Measurements from ENCODE around the gene SNTA1. TPM values are rescaled to one million over a fixed set of nuclear protein-coding genes. Genes with fewer than 3 reads are reported as not detected.

The SNTA1 gene
- total RNA-seq, 1 experiment from 2014 or later, result 14.6 TPM

DNA sequence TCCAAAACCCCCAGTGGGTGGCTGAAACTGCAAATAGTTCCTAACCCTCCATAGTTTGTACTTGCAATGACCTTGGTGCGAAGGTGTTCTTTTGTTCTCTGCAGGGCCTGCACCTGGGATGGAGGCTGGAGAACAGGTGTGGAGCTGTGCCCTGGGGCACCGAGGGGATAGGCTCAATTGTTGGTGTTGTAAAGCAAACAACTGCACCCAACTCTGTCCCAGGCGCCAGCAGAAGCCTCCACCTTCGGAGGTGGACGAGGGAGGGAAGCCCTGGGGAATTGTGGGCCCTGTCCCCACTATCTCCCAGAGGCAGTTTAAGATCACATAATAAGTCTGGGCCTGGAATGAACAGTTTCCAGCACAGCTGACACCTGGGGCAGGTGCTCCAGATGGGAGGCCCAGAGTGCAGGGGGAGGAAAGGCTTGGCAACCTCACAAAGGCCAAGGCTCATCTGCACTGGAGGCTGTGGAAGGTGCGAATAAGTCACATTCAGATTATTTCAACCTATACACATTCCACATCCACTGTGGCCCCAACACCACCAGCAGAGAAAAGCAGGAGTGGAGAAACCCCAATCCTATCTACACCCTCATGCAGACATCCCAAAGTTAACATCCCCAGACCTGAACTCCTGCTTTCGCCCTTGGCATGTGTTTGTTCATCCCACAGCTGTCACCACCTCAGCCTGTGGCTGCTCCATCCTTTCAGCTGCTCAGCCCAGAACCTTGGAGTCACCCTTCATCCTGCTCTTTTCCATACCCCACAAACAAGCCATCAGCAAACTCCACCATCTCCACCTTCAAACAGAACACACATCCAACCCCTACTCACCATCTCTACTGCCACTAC lies 34.0 kb upstream of the SNTA1 start:
- intact Hi-C loops (cut with micrococcal nuclease), result no loop called here
- no peak overlapping the region for H3K4me2 ChIP-seq (ENCODE audit: low read length)
- ChIA-PET RAD21 (ENCODE audit: low non-redundant PET in 1 of 2, low total read pairs in 2 of 2, uncharacterized antibody in 2 of 2, unreplicated experiment in 2 of 2) (no interaction called here), POLR2A (no interaction called here), CTCF (no interaction called here)
- H3K36me3 ChIP-seq (ENCODE audit: control insufficient read depth in 1 of 2, insufficient read depth in 2 of 2, low read length in 2 of 2), result no peaks in the 10 kb centered on the region
- H3K4me1 ChIP-seq (ENCODE audit: control insufficient read depth in 1 of 2, insufficient read depth in 2 of 2, low read length in 2 of 2), result no peaks in the 10 kb centered on the region
- H3K4me3 ChIP-seq (replicated peaks in 1 of 2; ENCODE audit: low read depth in 1 of 2, low read length in 2 of 2), result no peak overlapping the region
- DNase-seq (ENCODE audit: low read depth, low spot score), result no peak
- no peaks in the 10 kb centered on the region for H3K9me3 ChIP-seq (ENCODE audit: control insufficient read depth in 1 of 2, insufficient read depth in 1 of 2, low read depth in 1 of 2, low read length in 2 of 2)
- H3K9me2 ChIP-seq (ENCODE audit: insufficient read depth), result no peaks in the 10 kb centered on the region
- no peak overlapping the region for H3K27ac ChIP-seq (ENCODE audit: low read depth, low read length)
- H4K20me1 ChIP-seq (ENCODE audit: insufficient read depth), result no peaks in the 10 kb centered on the region
- no peak for TF ChIP-seq YY1 (IDR thresholded peaks at IDR 0.05; ENCODE audit: extremely low read depth, insufficient replicate concordance, low read depth, low read length)
- TF ChIP-seq RAD21 (IDR thresholded peaks at IDR 0.05; ENCODE audit: low read depth), result no peak
- no peak for TF ChIP-seq REST (IDR thresholded peaks at IDR 0.05; ENCODE audit: low read depth)
- TF ChIP-seq ZFX (IDR thresholded peaks at IDR 0.05), result no peak
- TF ChIP-seq, protein P1, sequence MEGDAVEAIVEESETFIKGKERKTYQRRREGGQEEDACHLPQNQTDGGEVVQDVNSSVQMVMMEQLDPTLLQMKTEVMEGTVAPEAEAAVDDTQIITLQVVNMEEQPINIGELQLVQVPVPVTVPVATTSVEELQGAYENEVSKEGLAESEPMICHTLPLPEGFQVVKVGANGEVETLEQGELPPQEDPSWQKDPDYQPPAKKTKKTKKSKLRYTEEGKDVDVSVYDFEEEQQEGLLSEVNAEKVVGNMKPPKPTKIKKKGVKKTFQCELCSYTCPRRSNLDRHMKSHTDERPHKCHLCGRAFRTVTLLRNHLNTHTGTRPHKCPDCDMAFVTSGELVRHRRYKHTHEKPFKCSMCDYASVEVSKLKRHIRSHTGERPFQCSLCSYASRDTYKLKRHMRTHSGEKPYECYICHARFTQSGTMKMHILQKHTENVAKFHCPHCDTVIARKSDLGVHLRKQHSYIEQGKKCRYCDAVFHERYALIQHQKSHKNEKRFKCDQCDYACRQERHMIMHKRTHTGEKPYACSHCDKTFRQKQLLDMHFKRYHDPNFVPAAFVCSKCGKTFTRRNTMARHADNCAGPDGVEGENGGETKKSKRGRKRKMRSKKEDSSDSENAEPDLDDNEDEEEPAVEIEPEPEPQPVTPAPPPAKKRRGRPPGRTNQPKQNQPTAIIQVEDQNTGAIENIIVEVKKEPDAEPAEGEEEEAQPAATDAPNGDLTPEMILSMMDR (IDR thresholded peaks at IDR 0.05 in 2 of 3, conservative IDR thresholded peaks at IDR 0.05 in 1 of 3; ENCODE audit: borderline replicate concordance in 1 of 3, insufficient read depth in 1 of 3, low read depth in 2 of 3, low read length in 2 of 3), result no peak
- no peak for TF ChIP-seq SP1 (IDR thresholded peaks at IDR 0.05; ENCODE audit: low read depth)
- TF ChIP-seq SIN3A (IDR thresholded peaks at IDR 0.05; ENCODE audit: low read depth), result no peak
- TF ChIP-seq CBX3 (IDR thresholded peaks at IDR 0.05; ENCODE audit: low read depth), result no peak
- TF ChIP-seq, protein P2, sequence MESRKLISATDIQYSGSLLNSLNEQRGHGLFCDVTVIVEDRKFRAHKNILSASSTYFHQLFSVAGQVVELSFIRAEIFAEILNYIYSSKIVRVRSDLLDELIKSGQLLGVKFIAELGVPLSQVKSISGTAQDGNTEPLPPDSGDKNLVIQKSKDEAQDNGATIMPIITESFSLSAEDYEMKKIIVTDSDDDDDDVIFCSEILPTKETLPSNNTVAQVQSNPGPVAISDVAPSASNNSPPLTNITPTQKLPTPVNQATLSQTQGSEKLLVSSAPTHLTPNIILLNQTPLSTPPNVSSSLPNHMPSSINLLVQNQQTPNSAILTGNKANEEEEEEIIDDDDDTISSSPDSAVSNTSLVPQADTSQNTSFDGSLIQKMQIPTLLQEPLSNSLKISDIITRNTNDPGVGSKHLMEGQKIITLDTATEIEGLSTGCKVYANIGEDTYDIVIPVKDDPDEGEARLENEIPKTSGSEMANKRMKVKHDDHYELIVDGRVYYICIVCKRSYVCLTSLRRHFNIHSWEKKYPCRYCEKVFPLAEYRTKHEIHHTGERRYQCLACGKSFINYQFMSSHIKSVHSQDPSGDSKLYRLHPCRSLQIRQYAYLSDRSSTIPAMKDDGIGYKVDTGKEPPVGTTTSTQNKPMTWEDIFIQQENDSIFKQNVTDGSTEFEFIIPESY (IDR thresholded peaks at IDR 0.05; ENCODE audit: extremely low read depth, insufficient replicate concordance, low read length), result no peak
- no peak for TF ChIP-seq SRF (IDR thresholded peaks at IDR 0.05; ENCODE audit: low read depth)
- TF ChIP-seq ELF1 (IDR thresholded peaks at IDR 0.05; ENCODE audit: borderline replicate concordance, low read depth), result no peak
- TF ChIP-seq, protein P3, sequence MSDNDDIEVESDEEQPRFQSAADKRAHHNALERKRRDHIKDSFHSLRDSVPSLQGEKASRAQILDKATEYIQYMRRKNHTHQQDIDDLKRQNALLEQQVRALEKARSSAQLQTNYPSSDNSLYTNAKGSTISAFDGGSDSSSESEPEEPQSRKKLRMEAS (IDR thresholded peaks at IDR 0.05), result no peak
- no peak for TF ChIP-seq ZNF274 (IDR thresholded peaks at IDR 0.05; ENCODE audit: low read depth, low read length)
- H2AFZ ChIP-seq (ENCODE audit: low read depth, low read length, poor library complexity, severe bottlenecking), result no peak overlapping the region
- no peaks in the 10 kb centered on the region for H3K79me2 ChIP-seq (ENCODE audit: insufficient read depth, low read length)
- H3K9ac ChIP-seq (ENCODE audit: low read length), result no peak overlapping the region
- no TSS peak for BruUV-seq (replicated peaks)
- ATAC-seq, result no peak
- H3K27me3 ChIP-seq (ENCODE audit: insufficient read depth, low read length), result no peaks in the 10 kb centered on the region

Measured in HCT116 (cell line).